HUDEP-2 (cell line): ENCODE measurements around the gene KHDC1L.
"Not testable (repeated sequence)": the region's sequence is repeated elsewhere in the genome, so short reads cannot be mapped to it uniquely, and the experiment has no call there.

ENCODE experiments used
- DNase-seq, 76 experiments: peaks; one replicate each; lab custom pipeline; 2025; ENCODE audit not compliant: unreplicated experiment in 76 of 76; lab: John Stamatoyannopoulos, UW

The KHDC1L gene

GRCh38 chr6:73225396-73225795 lies at the start of gene KHDC1L:
Gene KHDC1L (minus strand): TSS chr6:73225496. CDS start chr6:73225408, 88 bp downstream.
- DNase-seq = no peak

GRCh38 chr6:73269296-73269695 lies 44.0 kb upstream of the KHDC1L start:
- not testable (repeated sequence) for DNase-seq

- not testable (repeated sequence) for DNase-seq
These were observed 43.6 kb upstream of the KHDC1L start for GRCh38 chr6:73268896-73269295.

- no peak for DNase-seq
These were observed 39.1 kb upstream of the KHDC1L start for GRCh38 chr6:73264446-73264845.

- no peak for DNase-seq
These were observed 38.2 kb upstream of the KHDC1L start for GRCh38 chr6:73263570-73263909.

- peak in 55 of 76 experiments; percentile 9 to 66 (median 44) for DNase-seq
These were observed 37.6 kb upstream of the KHDC1L start, which contains the start of gene KHDC1 for GRCh38 chr6:73262671-73263569. Gene KHDC1 (minus strand): TSS chr6:73263196. CDS start chr6:73242517, 20,679 bp downstream.

GRCh38 chr6:73258721-73259120 lies 33.4 kb upstream of the KHDC1L start:
- DNase-seq = no peak

- DNase-seq = not testable (repeated sequence)
These were observed 29.0 kb upstream of the KHDC1L start for GRCh38 chr6:73254323-73254722.

- no peak for DNase-seq
These were observed 27.4 kb upstream of the KHDC1L start for GRCh38 chr6:73252703-73253102.

GRCh38 chr6:73250016-73250415 lies 24.7 kb upstream of the KHDC1L start:
- DNase-seq = no peak

GRCh38 chr6:73248192-73248903 lies 23.1 kb upstream of the KHDC1L start:
- DNase-seq = no peak

GRCh38 chr6:73242001-73242400 lies 16.7 kb upstream of the KHDC1L start:
- DNase-seq = no peak

GRCh38 chr6:73240730-73241129 lies 15.4 kb upstream of the KHDC1L start:
- no peak for DNase-seq

- DNase-seq = no peak
These were observed 11.0 kb upstream of the KHDC1L start for GRCh38 chr6:73236144-73236750.

GRCh38 chr6:73234733-73235132 lies 9.4 kb upstream of the KHDC1L start:
- DNase-seq = no peak

GRCh38 chr6:73233971-73234370 lies 8.7 kb upstream of the KHDC1L start:
- DNase-seq = not testable (repeated sequence)

- DNase-seq = no peak
These were observed 7.8 kb upstream of the KHDC1L start for GRCh38 chr6:73233048-73233447.

- DNase-seq = no peak
These were observed 6.7 kb upstream of the KHDC1L start for GRCh38 chr6:73231986-73232391.

- DNase-seq = no peak
These were observed 2.4 kb upstream of the KHDC1L start for GRCh38 chr6:73227606-73228255.

GRCh38 chr6:73216859-73217258 lies 8.4 kb downstream of the KHDC1L start:
- no peak for DNase-seq

GRCh38 chr6:73209117-73209516 lies 16.2 kb downstream of the KHDC1L start:
- DNase-seq = no peak
